Peyer's patch (tissue), 4 donors: ENCODE measurements around the gene MAD1L1. TPM values are rescaled to one million over a fixed set of nuclear protein-coding genes. Genes with fewer than 3 reads are reported as not detected.

Experiments
- DNase-seq, 3 donors: peaks; one replicate each; pipeline ENCODE4 v3.0.0-alpha.2; 2017 to 2019
- H3K27ac ChIP-seq, 4 donors: fragments of 200-600 bp; sonication (generic); one replicate each; pipeline ENCODE4 v1.5.1; 2016 to 2019
- H3K27me3 ChIP-seq, 2 donors: fragments of 200-600 bp; sonication (generic); one replicate each; pipeline ENCODE4 v1.5.1; 2019
- H3K36me3 ChIP-seq, 3 donors: fragments of 200-600 bp; sonication (generic); one replicate each; pipeline ENCODE4 v1.5.1; 2016 to 2019
- H3K4me1 ChIP-seq, 4 donors: fragments of 200-600 bp; sonication (generic); one replicate each; pipeline ENCODE4 v1.5.1; 2016 to 2019
- H3K4me3 ChIP-seq, 4 donors: fragments of 200-600 bp; sonication (generic); 1 replicate in 3 of 4; 2 replicates in 1 of 4; pipeline ENCODE4 v1.5.1; 2016 to 2019; ENCODE audit warnings: mild to moderate bottlenecking in 1 of 4
- H3K9me3 ChIP-seq, 4 donors: fragments of 200-600 bp; sonication (generic); one replicate each; pipeline ENCODE4 v1.5.1; 2016 to 2019; ENCODE audit warnings: mild to moderate bottlenecking in 1 of 4
- POLR2A ChIP-seq, 2 donors: fragments of 450-650 bp; IDR thresholded peaks; one replicate each; pipeline ENCODE4 v1.5.1; 2017; ENCODE audit warnings: antibody characterized with exemption in 2 of 2, mild to moderate bottlenecking in 2 of 2, moderate library complexity in 2 of 2
- total RNA-seq, 4 donors: library from RNA; depleted of rRNA; stranded (reverse); fragments of >200 nt; gene quantifications; one replicate each; pipeline ENCODE4 v1.1.0, GENCODE V29; 2016
- TF ChIP-seq, protein P1 (sequence below), 6 experiments: fragments of 450-650 bp in 4 of 6; fragments of 200-600 bp in 2 of 6; sonication (generic) in 1 of 6; IDR thresholded peaks; one replicate each; pipeline ENCODE4 v1.5.1; 2017 to 2019; ENCODE audit warnings: antibody characterized with exemption in 6 of 6, mild to moderate bottlenecking in 3 of 6, moderate library complexity in 1 of 6

MAD1L1 gene
- total RNA-seq, 4 donors from 2014 or later, result 43.9 to 417 (median 59.1) TPM

DNA sequence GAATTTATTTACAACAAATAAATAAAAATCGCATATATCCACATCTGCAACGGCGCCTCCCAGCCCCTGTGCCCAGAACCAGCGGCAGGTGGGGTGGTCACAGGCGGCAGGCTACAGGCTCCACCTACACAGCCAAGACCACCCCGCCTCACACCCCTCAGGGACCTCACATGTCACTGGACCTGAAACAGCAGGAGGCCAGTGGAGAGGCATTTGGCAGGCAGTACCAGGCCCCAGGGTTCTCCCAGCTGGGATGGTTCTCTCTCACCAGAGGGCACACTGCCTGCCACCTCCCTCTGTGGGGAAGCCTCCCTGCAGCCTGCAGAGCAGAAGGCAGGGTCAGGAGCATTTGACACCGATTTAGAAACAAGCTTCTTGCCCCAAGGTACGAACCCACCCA is 81.5 kb downstream of the MAD1L1 start:
- Histone ChIP-seq H3K9me3 (no peaks in the 10 kb centered on the region), H3K27me3 (no peaks in the 10 kb centered on the region), H3K27ac (no peak overlapping the region), H3K4me1 (no peaks in the 10 kb centered on the region), H3K36me3 (peaks cover 0 to 20% (median 0%) of the 10 kb centered on the region in 3 donors), H3K4me3 (no peak overlapping the region)
- DNase-seq, result no peak
- TF ChIP-seq, protein P1, sequence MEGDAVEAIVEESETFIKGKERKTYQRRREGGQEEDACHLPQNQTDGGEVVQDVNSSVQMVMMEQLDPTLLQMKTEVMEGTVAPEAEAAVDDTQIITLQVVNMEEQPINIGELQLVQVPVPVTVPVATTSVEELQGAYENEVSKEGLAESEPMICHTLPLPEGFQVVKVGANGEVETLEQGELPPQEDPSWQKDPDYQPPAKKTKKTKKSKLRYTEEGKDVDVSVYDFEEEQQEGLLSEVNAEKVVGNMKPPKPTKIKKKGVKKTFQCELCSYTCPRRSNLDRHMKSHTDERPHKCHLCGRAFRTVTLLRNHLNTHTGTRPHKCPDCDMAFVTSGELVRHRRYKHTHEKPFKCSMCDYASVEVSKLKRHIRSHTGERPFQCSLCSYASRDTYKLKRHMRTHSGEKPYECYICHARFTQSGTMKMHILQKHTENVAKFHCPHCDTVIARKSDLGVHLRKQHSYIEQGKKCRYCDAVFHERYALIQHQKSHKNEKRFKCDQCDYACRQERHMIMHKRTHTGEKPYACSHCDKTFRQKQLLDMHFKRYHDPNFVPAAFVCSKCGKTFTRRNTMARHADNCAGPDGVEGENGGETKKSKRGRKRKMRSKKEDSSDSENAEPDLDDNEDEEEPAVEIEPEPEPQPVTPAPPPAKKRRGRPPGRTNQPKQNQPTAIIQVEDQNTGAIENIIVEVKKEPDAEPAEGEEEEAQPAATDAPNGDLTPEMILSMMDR (IDR thresholded peaks at IDR 0.05), result no peak
- no peak for TF ChIP-seq POLR2A (IDR thresholded peaks at IDR 0.05)

DNA sequence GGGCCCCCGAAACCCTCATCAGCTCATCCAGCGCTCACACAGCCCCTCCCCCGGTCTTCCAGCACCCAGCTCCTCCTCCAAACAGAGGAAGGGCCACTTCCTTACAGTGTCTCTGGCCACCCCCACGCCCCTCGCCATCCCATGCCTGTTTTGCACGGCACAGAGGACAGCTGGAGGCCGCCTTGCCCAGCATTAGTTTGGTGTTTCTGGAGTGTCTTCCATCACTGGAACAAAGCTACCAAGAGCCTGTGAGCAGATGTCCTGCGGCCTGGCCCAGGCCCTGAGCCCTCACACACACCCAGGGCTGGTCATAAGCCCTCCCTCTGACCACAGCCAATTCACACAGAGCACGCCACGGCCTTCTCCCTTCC is 82.3 kb downstream of the MAD1L1 start:
- no peaks in the 10 kb centered on the region for H3K27me3 ChIP-seq
- H3K27ac ChIP-seq, result no peak overlapping the region
- H3K9me3 ChIP-seq, result no peaks in the 10 kb centered on the region
- no peaks in the 10 kb centered on the region for H3K4me1 ChIP-seq
- TF ChIP-seq, protein P1 (IDR thresholded peaks at IDR 0.05), result no peak
- TF ChIP-seq POLR2A (IDR thresholded peaks at IDR 0.05), result no peak
- no peak for DNase-seq
- peaks cover 0 to 26% (median 0%) of the 10 kb centered on the region in 3 donors for H3K36me3 ChIP-seq
- H3K4me3 ChIP-seq, result no peak overlapping the region

DNA sequence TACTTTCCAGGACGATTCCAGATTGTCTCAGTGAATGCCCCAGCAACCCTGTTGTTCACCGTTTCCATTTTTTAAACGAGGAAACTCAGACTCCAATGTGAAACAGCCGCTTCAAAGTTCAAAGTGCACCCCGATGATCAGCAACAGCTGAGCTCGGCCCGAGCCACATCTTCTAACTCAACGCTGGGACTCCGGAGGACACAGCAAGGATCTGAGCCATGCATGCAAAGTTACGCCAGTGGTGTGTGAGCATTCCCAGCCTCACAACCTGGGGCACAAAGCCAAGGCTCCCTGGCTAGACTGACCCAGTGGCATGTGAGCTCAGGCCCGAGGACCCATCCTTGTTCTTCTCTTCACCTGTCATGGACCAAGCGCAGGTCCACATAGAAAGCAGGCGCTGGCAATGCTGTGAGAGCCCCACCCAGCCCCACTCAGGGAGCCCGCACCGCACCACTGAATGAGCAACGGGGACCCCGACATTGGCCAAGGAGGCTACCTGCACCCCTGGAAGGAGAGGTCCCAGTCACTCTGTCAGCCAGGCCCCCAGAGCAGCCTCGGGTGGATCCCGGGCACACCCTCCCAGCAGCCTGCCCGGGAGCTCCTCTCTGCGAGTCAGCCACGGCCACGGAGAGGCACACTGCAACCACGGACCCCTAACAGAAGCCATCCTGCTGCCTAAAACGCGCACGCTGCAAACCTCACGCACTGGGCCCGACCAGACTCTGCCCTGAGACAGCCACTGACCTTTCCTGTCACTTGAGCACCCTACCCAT is 82.9 kb downstream of the MAD1L1 start:
- H3K36me3 ChIP-seq, result peaks cover 0 to 29% (median 0%) of the 10 kb centered on the region in 3 donors
- no peaks in the 10 kb centered on the region for H3K9me3 ChIP-seq
- TF ChIP-seq POLR2A (IDR thresholded peaks at IDR 0.05), result no peak
- TF ChIP-seq, protein P1 (IDR thresholded peaks at IDR 0.05), result no peak
- no peak overlapping the region for H3K4me3 ChIP-seq
- no peak overlapping the region for H3K27ac ChIP-seq
- no peaks in the 10 kb centered on the region for H3K27me3 ChIP-seq
- no peaks in the 10 kb centered on the region for H3K4me1 ChIP-seq
- no peak for DNase-seq

DNA sequence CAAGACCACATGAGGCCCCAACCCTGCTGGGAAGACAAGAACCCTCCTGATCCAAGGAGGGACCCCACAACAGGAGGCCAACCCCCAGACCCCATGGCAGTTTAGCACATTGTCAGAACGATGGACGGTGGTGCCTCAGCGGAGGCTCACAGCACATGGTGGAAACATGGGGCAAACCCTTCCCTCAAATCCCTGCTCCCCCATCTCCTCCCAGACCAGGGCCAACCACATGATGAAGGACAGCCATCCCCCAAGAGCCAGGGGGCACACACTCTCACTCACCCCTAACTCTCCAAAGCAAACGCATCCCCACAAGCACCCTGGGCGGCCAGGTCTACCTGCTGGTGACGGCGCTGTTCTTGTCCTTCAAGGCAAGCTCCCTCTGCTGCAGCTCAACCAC is 83.9 kb downstream of the MAD1L1 start:
- no peak for DNase-seq

DNA sequence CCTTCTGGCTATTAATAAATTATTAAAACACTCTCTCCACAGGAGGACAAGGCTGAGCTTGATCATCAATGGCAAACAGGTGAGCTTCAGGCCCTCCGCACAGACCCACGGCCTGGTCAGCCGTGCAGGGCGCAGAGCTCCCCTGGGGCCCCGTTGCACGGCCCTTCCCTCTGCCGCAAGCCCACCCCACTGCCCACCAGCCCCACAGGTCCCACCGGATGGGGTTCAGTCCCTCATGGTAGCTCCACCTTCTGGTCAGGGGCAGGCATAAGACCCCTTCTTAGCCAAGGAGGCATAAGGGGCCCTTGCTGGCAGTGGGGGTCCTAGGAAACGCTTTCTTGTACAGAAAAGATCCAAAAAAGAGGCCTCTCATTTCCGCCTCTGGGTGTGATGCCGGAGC is 84.6 kb downstream of the MAD1L1 start:
- no peaks in the 10 kb centered on the region for H3K9me3 ChIP-seq
- DNase-seq, result no peak
- H3K27ac ChIP-seq, result no peak overlapping the region
- H3K36me3 ChIP-seq, result peaks cover 0 to 32% (median 0%) of the 10 kb centered on the region in 3 donors
- TF ChIP-seq, protein P1 (IDR thresholded peaks at IDR 0.05), result no peak
- TF ChIP-seq POLR2A (IDR thresholded peaks at IDR 0.05), result no peak
- H3K27me3 ChIP-seq, result no peaks in the 10 kb centered on the region
- no peaks in the 10 kb centered on the region for H3K4me1 ChIP-seq
- no peak overlapping the region for H3K4me3 ChIP-seq

More for the DNA sequence above, 83.9 kb downstream of the MAD1L1 start:
- H3K27ac ChIP-seq, result no peak overlapping the region
- H3K4me1 ChIP-seq, result no peaks in the 10 kb centered on the region
- no peak overlapping the region for H3K4me3 ChIP-seq
- TF ChIP-seq POLR2A (IDR thresholded peaks at IDR 0.05), result no peak
- TF ChIP-seq, protein P1 (IDR thresholded peaks at IDR 0.05), result no peak
- H3K36me3 ChIP-seq, result peaks cover 0 to 27% (median 0%) of the 10 kb centered on the region in 3 donors
- no peaks in the 10 kb centered on the region for H3K9me3 ChIP-seq
- H3K27me3 ChIP-seq, result no peaks in the 10 kb centered on the region
